CD4-positive, alpha-beta T cell treated with Interleukin-4 for 1 hour (primary cell): ENCODE measurements around the gene NNMT.

Experiments
- DNase-seq, 2 donors: peaks; one replicate each; pipeline ENCODE4 v3.0.0-alpha.2; 2020 to 2022

NNMT gene

DNA sequence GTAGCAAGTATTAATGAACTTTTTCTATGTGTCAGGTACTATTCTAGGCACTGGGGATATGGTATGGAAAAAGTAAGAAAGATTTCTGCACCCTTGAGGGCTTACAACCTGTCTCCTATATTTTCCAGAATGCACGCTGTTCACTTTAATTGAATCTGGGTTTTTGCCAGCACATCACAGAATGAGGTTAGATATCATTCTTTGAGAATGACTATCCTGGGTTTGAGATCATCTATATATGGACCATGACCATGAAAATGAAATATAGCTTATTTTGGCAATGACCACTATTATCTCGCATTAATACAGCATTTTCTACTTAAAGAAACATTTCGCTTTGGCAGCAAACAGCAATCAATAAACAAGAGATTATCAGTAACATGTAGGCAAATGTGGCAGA, 57.2 kb downstream of the NNMT start:
- DNase-seq: no peak

DNA sequence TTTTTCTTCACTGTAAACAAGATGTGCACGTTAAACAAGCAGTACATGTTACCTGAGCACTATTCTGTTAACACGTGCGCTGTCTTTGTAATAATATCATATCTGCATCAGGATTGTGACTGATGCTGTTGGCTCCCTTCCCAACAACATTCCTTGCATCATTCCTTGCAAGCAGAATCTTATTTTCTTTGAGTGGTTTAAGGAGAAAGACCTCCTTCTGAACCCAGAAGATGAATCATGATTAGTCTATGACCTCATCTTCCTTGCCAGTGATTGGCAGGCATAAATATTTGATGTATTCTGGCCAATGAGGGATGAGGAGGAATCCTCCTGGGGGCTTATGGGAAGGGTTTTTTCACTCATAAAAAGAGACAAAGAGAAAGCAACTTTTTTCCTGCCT, 57.9 kb downstream of the NNMT start:
- DNase-seq: no peak

DNA sequence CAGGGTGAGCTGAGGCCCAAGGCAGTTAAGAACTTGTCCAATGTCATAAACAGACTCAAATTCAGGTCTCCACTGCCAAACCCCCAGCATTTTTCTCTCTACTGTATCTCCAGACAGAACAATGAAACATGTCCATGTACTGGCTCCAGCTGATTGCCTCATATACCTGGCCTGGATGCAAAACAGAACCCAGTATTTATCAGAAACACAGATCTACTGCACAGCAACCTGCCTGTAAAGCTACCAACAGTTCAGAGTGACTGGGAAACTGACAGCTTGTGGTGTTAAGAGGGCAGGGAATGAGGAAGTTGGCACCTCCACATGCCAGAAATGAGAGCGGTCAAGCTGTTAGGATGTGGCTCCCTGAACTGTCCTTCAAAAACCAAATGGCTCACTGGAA, 62.5 kb downstream of the NNMT start:
- no peak for DNase-seq

DNA sequence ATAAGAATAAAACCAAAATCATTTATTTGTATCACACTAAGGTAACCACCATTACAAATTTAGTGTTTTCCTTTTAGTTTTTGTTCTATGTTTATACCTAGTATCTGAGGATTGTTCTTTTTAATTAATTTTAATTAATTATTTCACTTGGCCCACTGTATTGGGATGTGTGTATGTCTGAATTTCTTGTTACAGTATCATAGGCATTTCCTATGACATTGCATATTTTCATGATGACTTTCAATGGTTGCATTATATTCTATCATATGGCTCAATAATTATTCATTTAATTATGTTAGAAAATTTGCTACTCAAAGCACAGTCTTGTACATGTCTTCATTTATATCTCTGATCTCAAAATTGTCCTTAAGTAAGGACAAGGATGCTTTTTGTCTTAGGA, 63.1 kb downstream of the NNMT start:
- DNase-seq: no peak

- no peak for DNase-seq
Observed at GRCh38 chr11:114362326-114362725, 66.1 kb downstream of the NNMT start.

- no peak for DNase-seq
Observed at GRCh38 chr11:114362958-114363357, 66.8 kb downstream of the NNMT start.
